Glutamatergic neuron (in vitro differentiated cells): ENCODE measurements around the gene CD47. TPM values are rescaled to one million over a fixed set of nuclear protein-coding genes. Genes with fewer than 3 reads are reported as not detected.

Source experiments
- DNase-seq: peaks from one replicate; pipeline ENCODE4 v3.0.0; 2022
- H3K27ac Mint-ChIP-seq: one replicate; pipeline ENCODE4 v1.8.0; 2020; ENCODE audit warnings: mild to moderate bottlenecking, mixed read lengths, inconsistent platforms; ENCODE audit not compliant: unreplicated experiment
- H3K27me3 Mint-ChIP-seq: one replicate; pipeline ENCODE4 v1.8.0; 2020; ENCODE audit warnings: mild to moderate bottlenecking, moderate library complexity, mixed read lengths, inconsistent platforms; ENCODE audit not compliant: unreplicated experiment
- H3K36me3 Mint-ChIP-seq: one replicate; pipeline ENCODE4 v1.8.0; 2020; ENCODE audit warnings: mild to moderate bottlenecking, mixed read lengths, inconsistent platforms; ENCODE audit not compliant: unreplicated experiment
- H3K4me1 Mint-ChIP-seq: one replicate; pipeline ENCODE4 v1.8.0; 2020; ENCODE audit warnings: mild to moderate bottlenecking, low read depth, mixed read lengths, inconsistent platforms; ENCODE audit not compliant: unreplicated experiment
- H3K4me3 Mint-ChIP-seq: one replicate; pipeline ENCODE4 v1.8.0; 2020; ENCODE audit warnings: mild to moderate bottlenecking, mixed read lengths, inconsistent platforms; ENCODE audit not compliant: unreplicated experiment
- H3K9me3 Mint-ChIP-seq: one replicate; pipeline ENCODE4 v1.8.0; 2020; ENCODE audit warnings: mild to moderate bottlenecking, moderate library complexity, mixed read lengths, inconsistent platforms; ENCODE audit not compliant: unreplicated experiment
- CTCF ChIP-seq: fragments of 200-600 bp; sonication (generic); IDR thresholded peaks from one replicate; pipeline ENCODE4 v1.5.0; 2021; ENCODE audit not compliant: partially characterized antibody, unreplicated experiment
- total RNA-seq: library from RNA; stranded (reverse); fragmentation: NEBNext Ultra II Directional; extraction: Animal tissue kit (Norgen Biotek cat#: 25700); gene quantifications from one replicate; pipeline ENCODE4 v1.2.1, GENCODE V29; 2021; ENCODE audit not compliant: unreplicated experiment

CD47 gene
- total RNA-seq, 1 donor from 2014 or later, result 507 TPM

GRCh38 chr3:108114423-108115065 lies 23.7 kb upstream of the CD47 start:
- H3K4me3 Mint-ChIP-seq, result no peak overlapping the region
- no peak for DNase-seq
- no peak for TF ChIP-seq CTCF
- H3K36me3 Mint-ChIP-seq, result no peaks in the 10 kb centered on the region
- no peak overlapping the region for H3K27ac Mint-ChIP-seq
- H3K27me3 Mint-ChIP-seq, result no peaks in the 10 kb centered on the region
- H3K9me3 Mint-ChIP-seq, result no peaks in the 10 kb centered on the region
- H3K4me1 Mint-ChIP-seq, result peaks cover 6% of the 10 kb centered on the region

GRCh38 chr3:108113975-108114374 lies 23.1 kb upstream of the CD47 start:
- DNase-seq, result no peak
- H3K27ac Mint-ChIP-seq, result no peak overlapping the region
- H3K4me1 Mint-ChIP-seq, result peaks cover 6% of the 10 kb centered on the region
- TF ChIP-seq CTCF, result no peak
- H3K4me3 Mint-ChIP-seq, result no peak overlapping the region
- H3K9me3 Mint-ChIP-seq, result no peaks in the 10 kb centered on the region
- H3K36me3 Mint-ChIP-seq, result no peaks in the 10 kb centered on the region
- no peaks in the 10 kb centered on the region for H3K27me3 Mint-ChIP-seq

GRCh38 chr3:108110934-108111333 lies 20.1 kb upstream of the CD47 start:
- Mint-ChIP-seq H3K27ac (no peak overlapping the region), H3K9me3 (peaks cover 2% of the 10 kb centered on the region), H3K36me3 (no peaks in the 10 kb centered on the region), H3K27me3 (no peaks in the 10 kb centered on the region), H3K4me3 (no peak overlapping the region), H3K4me1 (peaks cover 8% of the 10 kb centered on the region)
- no peak for TF ChIP-seq CTCF
- no peak for DNase-seq

GRCh38 chr3:108108416-108108815 lies 17.6 kb upstream of the CD47 start:
- H3K27me3 Mint-ChIP-seq, result no peaks in the 10 kb centered on the region
- H3K36me3 Mint-ChIP-seq, result no peaks in the 10 kb centered on the region

More at GRCh38 chr3:108108416-108108815, 17.6 kb upstream of the CD47 start:
- H3K4me1 Mint-ChIP-seq, result peaks cover 17% of the 10 kb centered on the region
- H3K9me3 Mint-ChIP-seq, result peaks cover 5% of the 10 kb centered on the region
- DNase-seq, result no peak
- no peak overlapping the region for H3K4me3 Mint-ChIP-seq
- H3K27ac Mint-ChIP-seq, result no peak overlapping the region
- no peak for TF ChIP-seq CTCF
